ENCODE measurements around the gene CCDC192.

DNA sequence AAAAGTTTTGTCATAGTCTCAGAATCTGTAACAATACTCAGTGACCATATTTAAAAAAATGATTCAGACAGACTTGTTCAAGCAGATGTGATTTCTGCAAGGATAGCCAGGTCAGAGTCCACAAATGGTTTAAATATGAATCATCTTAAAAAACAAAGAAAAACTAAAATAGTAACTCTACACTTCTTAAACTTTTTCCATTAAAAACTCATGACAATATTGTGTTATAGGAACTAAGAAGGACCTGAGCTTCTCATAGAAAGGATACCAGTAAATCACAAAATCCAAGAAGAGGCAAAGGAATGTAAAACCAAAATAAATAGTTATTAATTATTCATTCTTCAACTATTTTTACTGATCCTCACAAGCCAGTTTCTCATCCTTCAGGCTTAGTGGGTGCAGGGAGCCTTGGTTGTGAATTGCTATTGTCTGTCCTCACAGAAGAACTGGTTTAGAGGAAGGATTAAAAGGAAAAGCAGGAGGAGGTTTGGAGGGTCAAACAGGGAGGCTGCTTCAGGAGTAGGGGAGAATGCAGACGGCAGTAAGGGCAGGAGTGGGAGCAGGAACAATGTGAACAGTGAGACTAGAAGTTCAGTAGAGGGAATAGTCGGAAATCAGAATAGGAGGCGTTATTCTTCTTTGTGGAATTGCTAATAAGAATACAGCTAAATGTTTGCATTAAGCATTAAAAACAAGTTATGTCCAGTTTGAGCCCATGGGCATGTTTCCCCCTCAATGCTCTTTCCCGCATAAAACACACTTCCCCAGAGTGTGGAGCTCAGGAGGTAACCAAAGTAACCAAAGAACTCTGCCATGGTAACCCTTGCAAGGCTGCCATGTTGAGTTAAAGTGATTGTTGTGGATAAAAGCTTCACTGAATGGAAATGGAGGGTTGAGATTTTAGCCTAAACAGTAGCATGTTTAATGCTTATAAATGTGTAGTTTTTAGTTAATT is 110.7 kb downstream of the CCDC192 start:
- TF ChIP-seq ZZZ3 (IDR thresholded peaks at IDR 0.05; ENCODE audit: control insufficient read depth, insufficient read length, low read depth): no peak
- TF ChIP-seq, protein P1, sequence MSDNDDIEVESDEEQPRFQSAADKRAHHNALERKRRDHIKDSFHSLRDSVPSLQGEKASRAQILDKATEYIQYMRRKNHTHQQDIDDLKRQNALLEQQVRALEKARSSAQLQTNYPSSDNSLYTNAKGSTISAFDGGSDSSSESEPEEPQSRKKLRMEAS (IDR thresholded peaks at IDR 0.05; ENCODE audit: low read depth, low read length): no peak
- no peak for TF ChIP-seq POLR2AphosphoS5 (IDR thresholded peaks at IDR 0.05; ENCODE audit: low read length)
- TF ChIP-seq EP300 (IDR thresholded peaks at IDR 0.05; ENCODE audit: borderline replicate concordance in 1 of 2, control insufficient read depth in 1 of 2, low read depth in 2 of 2, low read length in 2 of 2): no peak
- TF ChIP-seq ZSCAN29 (IDR thresholded peaks at IDR 0.05): no peak
- TF ChIP-seq, protein P2, sequence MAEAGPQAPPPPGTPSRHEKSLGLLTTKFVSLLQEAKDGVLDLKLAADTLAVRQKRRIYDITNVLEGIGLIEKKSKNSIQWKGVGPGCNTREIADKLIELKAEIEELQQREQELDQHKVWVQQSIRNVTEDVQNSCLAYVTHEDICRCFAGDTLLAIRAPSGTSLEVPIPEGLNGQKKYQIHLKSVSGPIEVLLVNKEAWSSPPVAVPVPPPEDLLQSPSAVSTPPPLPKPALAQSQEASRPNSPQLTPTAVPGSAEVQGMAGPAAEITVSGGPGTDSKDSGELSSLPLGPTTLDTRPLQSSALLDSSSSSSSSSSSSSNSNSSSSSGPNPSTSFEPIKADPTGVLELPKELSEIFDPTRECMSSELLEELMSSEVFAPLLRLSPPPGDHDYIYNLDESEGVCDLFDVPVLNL (IDR thresholded peaks at IDR 0.05; ENCODE audit: low read depth, low read length): no peak
- TF ChIP-seq DPF2 (IDR thresholded peaks at IDR 0.05): no peak
- TF ChIP-seq GABPA (IDR thresholded peaks at IDR 0.05; ENCODE audit: low read depth): no peak
- no peak for TF ChIP-seq MYC (IDR thresholded peaks at IDR 0.05; ENCODE audit: insufficient read depth, insufficient read length, insufficient replicate concordance, low read length, severe bottlenecking)
- TF ChIP-seq RAD21 (IDR thresholded peaks at IDR 0.05; ENCODE audit: insufficient read depth, low read depth, low read length): no peak

Data from GM12878 (cell line).